SK-MEL-5 (cell line): Measurements from ENCODE around the gene PER2. TPM values are rescaled to one million over a fixed set of nuclear protein-coding genes. Genes with fewer than 3 reads are reported as not detected.

Experiments used
- DNase-seq: peaks from one replicate; pipeline ENCODE4 v3.0.0-alpha.2; 2016; ENCODE audit warnings: low read depth, low spot score
- in situ Hi-C: cut with HindIII; loops from 2 replicates; pipeline ENCODE4 v1.10.0; 2016; ENCODE audit warnings: low sequenced_read_pairs, high pct_unique_total_duplicates, low pct_unique_long_range_greater_than_20kb
- total RNA-seq: library from RNA; depleted of rRNA; stranded (reverse); fragments of >200 nt; shearing (Covaris generic); gene quantifications from 2 replicates; pipeline ENCODE4 v1.2.3, GENCODE V29; 2014

The PER2 gene
- total RNA-seq, 1 experiment from 2014 or later, result 1.8 TPM

- in situ Hi-C loops, result no loop called here
- no peak for DNase-seq
These were observed 3.3 kb upstream of the PER2 start for GRCh38 chr2:238291550-238292281.

- no peak for DNase-seq
- in situ Hi-C loops, result no loop called here
These were observed 2.5 kb upstream of the PER2 start for GRCh38 chr2:238290715-238291549.

GRCh38 chr2:238290091-238290509 is 1.7 kb upstream of the PER2 start:
- in situ Hi-C loops, result no loop called here
- peak; percentile 87 for DNase-seq

- in situ Hi-C loops, result no loop called here
- no peak for DNase-seq
These were observed 1.2 kb upstream of the PER2 start for GRCh38 chr2:238289574-238289973.

GRCh38 chr2:238288650-238289573 is 502 bp upstream of the PER2 start:
- in situ Hi-C loops, result no loop called here
- DNase-seq, result peak; percentile 94

- DNase-seq, result no peak
These were observed 1.2 kb downstream of the PER2 start for GRCh38 chr2:238286987-238287736.

GRCh38 chr2:238286551-238286950 is 1.9 kb downstream of the PER2 start:
- no peak for DNase-seq
- in situ Hi-C loops, result no loop called here

More at GRCh38 chr2:238286987-238287736, 1.2 kb downstream of the PER2 start:
- in situ Hi-C loops, result no loop called here

- DNase-seq, result no peak
- in situ Hi-C loops, result no loop called here
These were observed 2.3 kb downstream of the PER2 start for GRCh38 chr2:238286095-238286494.

- DNase-seq, result no peak
- in situ Hi-C loops, result no loop called here
These were observed 2.7 kb downstream of the PER2 start for GRCh38 chr2:238285653-238286082.

- in situ Hi-C loops, result no loop called here
- DNase-seq, result no peak
These were observed 3.5 kb downstream of the PER2 start for GRCh38 chr2:238284802-238285515.

- no peak for DNase-seq
- in situ Hi-C loops, result no loop called here
These were observed 5.3 kb downstream of the PER2 start for GRCh38 chr2:238282861-238283738.

- in situ Hi-C loops, result no loop called here
- DNase-seq, result no peak
These were observed 6.5 kb downstream of the PER2 start for GRCh38 chr2:238281826-238282480.

- no peak for DNase-seq
- in situ Hi-C loops, result no loop called here
These were observed 8.2 kb downstream of the PER2 start for GRCh38 chr2:238280083-238280825.

- no peak for DNase-seq
- in situ Hi-C loops, result no loop called here
These were observed 9.1 kb downstream of the PER2 start for GRCh38 chr2:238279324-238279682.
